ENCODE data around the gene TLK1. TPM values are rescaled to one million over a fixed set of nuclear protein-coding genes. Genes with fewer than 3 reads are reported as not detected.

Gene TLK1
- total and polyA plus RNA-seq, 4 donors: 7.7 to 19.6 (median 15.6) TPM

DNA sequence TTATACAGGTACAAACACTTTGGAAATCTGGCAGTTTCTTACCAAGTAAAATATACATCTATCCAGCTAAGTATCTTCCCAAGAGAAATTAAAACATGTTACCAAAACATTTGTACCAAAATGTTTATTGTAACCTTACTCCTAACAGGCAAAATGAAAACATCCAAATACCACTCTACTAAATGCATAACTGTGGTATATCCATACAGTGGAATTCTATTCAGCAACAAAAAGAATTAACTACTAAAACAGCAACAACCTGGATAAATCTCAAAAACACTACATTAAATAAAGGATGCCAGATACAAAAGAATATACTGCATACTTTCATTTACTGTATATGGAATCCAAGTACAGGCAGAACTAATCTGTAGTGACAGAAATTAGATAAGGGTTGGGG lies 51.1 kb downstream of the TLK1 start:
- Histone ChIP-seq H3K27me3 (ENCODE audit: control insufficient read depth in 4 of 4, insufficient read depth in 4 of 4, low read length in 3 of 4) (no peaks in the 10 kb centered on the region), H3K36me3 (ENCODE audit: control insufficient read depth in 4 of 4, insufficient read depth in 3 of 4, low read depth in 1 of 4, low read length in 3 of 4) (peaks cover 0 to 2% (median under 1%) of the 10 kb centered on the region in 4 donors), H3K4me1 (ENCODE audit: control insufficient read depth in 4 of 4, insufficient read depth in 4 of 4, low read length in 3 of 4) (peaks cover 0 to 3% (median 0%) of the 10 kb centered on the region in 4 donors), H3K27ac (ENCODE audit: low read depth in 1 of 2, low read length in 2 of 2) (no peak overlapping the region), H3K9me3 (ENCODE audit: control insufficient read depth in 4 of 4, low read length in 3 of 4) (no peaks in the 10 kb centered on the region), H3K9ac (ENCODE audit: low read depth in 1 of 2, low read length in 2 of 2) (no peak overlapping the region), H3K4me3 (ENCODE audit: low read depth in 1 of 3, low read length in 3 of 3) (no peak overlapping the region)
- TF ChIP-seq RAD21 (IDR thresholded peaks at IDR 0.05): no peak
- no peak for DNase-seq (ENCODE audit: low spot score)

DNA sequence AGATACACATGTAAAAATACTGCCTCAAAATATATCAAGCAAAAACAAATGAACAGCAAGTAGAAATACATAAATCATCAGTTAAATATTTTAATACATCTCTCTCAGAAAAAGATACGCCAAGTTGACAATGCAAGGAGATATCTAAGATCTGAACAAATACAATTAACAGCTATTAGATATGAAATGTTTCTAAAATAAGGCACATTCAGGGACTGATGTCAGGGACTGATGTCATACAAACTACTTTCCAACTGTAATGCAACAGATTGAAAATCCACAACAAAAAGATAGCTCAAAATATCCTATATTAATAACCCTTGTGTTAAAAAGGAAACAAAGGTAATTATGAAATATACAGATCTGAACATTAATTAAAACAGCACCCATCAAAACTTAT lies 51.7 kb downstream of the TLK1 start:
- Histone ChIP-seq H3K9ac (ENCODE audit: low read depth in 1 of 2, low read length in 2 of 2) (no peak overlapping the region), H3K27ac (ENCODE audit: low read depth in 1 of 2, low read length in 2 of 2) (no peak overlapping the region), H3K27me3 (ENCODE audit: control insufficient read depth in 4 of 4, insufficient read depth in 4 of 4, low read length in 3 of 4) (no peaks in the 10 kb centered on the region), H3K9me3 (ENCODE audit: control insufficient read depth in 4 of 4, low read length in 3 of 4) (no peaks in the 10 kb centered on the region), H3K4me1 (ENCODE audit: control insufficient read depth in 4 of 4, insufficient read depth in 4 of 4, low read length in 3 of 4) (peaks cover 0 to 5% (median 0%) of the 10 kb centered on the region in 4 donors), H3K4me3 (ENCODE audit: low read depth in 1 of 3, low read length in 3 of 3) (no peak overlapping the region), H3K36me3 (ENCODE audit: control insufficient read depth in 4 of 4, insufficient read depth in 3 of 4, low read depth in 1 of 4, low read length in 3 of 4) (peaks cover 0 to 2% (median under 1%) of the 10 kb centered on the region in 4 donors)
- 95% methylated on average over 1 of the region's 1 CpG for WGBS
- TF ChIP-seq NR2F2 (IDR thresholded peaks at IDR 0.05) (no peak), EGR1 (IDR thresholded peaks at IDR 0.05; ENCODE audit: low read depth in 2 of 2) (no peak), HNF4A (conservative IDR thresholded peaks at IDR 0.05) (no peak)
- DNase-seq (ENCODE audit: low spot score): no peak

DNA sequence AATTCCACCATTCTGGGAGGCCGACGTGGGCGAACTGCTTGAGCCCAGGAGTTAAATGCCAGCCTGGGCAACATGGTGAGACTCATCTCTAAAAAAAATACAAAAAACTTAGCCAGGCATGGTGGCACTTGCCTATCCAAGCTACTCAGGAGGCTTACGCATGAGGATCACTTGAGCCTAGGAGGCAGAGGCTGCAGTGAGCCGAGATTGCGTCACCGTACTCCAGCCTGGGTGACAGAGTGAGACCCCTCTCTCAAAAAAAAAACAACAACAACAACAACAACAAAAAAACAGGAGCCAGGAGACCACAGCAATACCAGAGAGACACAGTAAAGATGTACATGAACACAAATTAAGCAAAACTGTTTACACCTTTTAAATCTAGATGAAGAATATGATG lies 52.9 kb downstream of the TLK1 start:
- Histone ChIP-seq H3K9ac (ENCODE audit: low read depth in 1 of 2, low read length in 2 of 2) (no peak overlapping the region), H3K36me3 (ENCODE audit: control insufficient read depth in 4 of 4, insufficient read depth in 3 of 4, low read depth in 1 of 4, low read length in 3 of 4) (peaks cover 0 to 2% (median under 1%) of the 10 kb centered on the region in 4 donors), H3K4me3 (ENCODE audit: low read depth in 1 of 3, low read length in 3 of 3) (no peak overlapping the region), H3K27ac (ENCODE audit: low read depth in 1 of 2, low read length in 2 of 2) (no peak overlapping the region), H3K4me1 (ENCODE audit: control insufficient read depth in 4 of 4, insufficient read depth in 4 of 4, low read length in 3 of 4) (peaks cover 0 to 5% (median 0%) of the 10 kb centered on the region in 4 donors), H3K27me3 (ENCODE audit: control insufficient read depth in 4 of 4, insufficient read depth in 4 of 4, low read length in 3 of 4) (no peaks in the 10 kb centered on the region), H3K9me3 (ENCODE audit: control insufficient read depth in 4 of 4, low read length in 3 of 4) (no peaks in the 10 kb centered on the region)
- TF ChIP-seq TAF1 (conservative IDR thresholded peaks at IDR 0.05): no peak
- no peak for TF ChIP-seq YY1 (IDR thresholded peaks at IDR 0.05)
- TF ChIP-seq, protein P1, sequence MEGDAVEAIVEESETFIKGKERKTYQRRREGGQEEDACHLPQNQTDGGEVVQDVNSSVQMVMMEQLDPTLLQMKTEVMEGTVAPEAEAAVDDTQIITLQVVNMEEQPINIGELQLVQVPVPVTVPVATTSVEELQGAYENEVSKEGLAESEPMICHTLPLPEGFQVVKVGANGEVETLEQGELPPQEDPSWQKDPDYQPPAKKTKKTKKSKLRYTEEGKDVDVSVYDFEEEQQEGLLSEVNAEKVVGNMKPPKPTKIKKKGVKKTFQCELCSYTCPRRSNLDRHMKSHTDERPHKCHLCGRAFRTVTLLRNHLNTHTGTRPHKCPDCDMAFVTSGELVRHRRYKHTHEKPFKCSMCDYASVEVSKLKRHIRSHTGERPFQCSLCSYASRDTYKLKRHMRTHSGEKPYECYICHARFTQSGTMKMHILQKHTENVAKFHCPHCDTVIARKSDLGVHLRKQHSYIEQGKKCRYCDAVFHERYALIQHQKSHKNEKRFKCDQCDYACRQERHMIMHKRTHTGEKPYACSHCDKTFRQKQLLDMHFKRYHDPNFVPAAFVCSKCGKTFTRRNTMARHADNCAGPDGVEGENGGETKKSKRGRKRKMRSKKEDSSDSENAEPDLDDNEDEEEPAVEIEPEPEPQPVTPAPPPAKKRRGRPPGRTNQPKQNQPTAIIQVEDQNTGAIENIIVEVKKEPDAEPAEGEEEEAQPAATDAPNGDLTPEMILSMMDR (IDR thresholded peaks at IDR 0.05; ENCODE audit: low read depth, low read length, missing input control): no peak
- no peak for TF ChIP-seq RAD21 (IDR thresholded peaks at IDR 0.05)
- TF ChIP-seq SP1 (IDR thresholded peaks at IDR 0.05): no peak
- TF ChIP-seq HNF4G (IDR thresholded peaks at IDR 0.05): no peak
- TF ChIP-seq, protein P2, sequence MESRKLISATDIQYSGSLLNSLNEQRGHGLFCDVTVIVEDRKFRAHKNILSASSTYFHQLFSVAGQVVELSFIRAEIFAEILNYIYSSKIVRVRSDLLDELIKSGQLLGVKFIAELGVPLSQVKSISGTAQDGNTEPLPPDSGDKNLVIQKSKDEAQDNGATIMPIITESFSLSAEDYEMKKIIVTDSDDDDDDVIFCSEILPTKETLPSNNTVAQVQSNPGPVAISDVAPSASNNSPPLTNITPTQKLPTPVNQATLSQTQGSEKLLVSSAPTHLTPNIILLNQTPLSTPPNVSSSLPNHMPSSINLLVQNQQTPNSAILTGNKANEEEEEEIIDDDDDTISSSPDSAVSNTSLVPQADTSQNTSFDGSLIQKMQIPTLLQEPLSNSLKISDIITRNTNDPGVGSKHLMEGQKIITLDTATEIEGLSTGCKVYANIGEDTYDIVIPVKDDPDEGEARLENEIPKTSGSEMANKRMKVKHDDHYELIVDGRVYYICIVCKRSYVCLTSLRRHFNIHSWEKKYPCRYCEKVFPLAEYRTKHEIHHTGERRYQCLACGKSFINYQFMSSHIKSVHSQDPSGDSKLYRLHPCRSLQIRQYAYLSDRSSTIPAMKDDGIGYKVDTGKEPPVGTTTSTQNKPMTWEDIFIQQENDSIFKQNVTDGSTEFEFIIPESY (IDR thresholded peaks at IDR 0.05): no peak
- TF ChIP-seq, protein P3, sequence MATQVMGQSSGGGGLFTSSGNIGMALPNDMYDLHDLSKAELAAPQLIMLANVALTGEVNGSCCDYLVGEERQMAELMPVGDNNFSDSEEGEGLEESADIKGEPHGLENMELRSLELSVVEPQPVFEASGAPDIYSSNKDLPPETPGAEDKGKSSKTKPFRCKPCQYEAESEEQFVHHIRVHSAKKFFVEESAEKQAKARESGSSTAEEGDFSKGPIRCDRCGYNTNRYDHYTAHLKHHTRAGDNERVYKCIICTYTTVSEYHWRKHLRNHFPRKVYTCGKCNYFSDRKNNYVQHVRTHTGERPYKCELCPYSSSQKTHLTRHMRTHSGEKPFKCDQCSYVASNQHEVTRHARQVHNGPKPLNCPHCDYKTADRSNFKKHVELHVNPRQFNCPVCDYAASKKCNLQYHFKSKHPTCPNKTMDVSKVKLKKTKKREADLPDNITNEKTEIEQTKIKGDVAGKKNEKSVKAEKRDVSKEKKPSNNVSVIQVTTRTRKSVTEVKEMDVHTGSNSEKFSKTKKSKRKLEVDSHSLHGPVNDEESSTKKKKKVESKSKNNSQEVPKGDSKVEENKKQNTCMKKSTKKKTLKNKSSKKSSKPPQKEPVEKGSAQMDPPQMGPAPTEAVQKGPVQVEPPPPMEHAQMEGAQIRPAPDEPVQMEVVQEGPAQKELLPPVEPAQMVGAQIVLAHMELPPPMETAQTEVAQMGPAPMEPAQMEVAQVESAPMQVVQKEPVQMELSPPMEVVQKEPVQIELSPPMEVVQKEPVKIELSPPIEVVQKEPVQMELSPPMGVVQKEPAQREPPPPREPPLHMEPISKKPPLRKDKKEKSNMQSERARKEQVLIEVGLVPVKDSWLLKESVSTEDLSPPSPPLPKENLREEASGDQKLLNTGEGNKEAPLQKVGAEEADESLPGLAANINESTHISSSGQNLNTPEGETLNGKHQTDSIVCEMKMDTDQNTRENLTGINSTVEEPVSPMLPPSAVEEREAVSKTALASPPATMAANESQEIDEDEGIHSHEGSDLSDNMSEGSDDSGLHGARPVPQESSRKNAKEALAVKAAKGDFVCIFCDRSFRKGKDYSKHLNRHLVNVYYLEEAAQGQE (IDR thresholded peaks at IDR 0.05): no peak
- no peak for TF ChIP-seq FOXA2 (IDR thresholded peaks at IDR 0.05)
- TF ChIP-seq, protein P4, sequence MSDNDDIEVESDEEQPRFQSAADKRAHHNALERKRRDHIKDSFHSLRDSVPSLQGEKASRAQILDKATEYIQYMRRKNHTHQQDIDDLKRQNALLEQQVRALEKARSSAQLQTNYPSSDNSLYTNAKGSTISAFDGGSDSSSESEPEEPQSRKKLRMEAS (IDR thresholded peaks at IDR 0.05): no peak
- DNase-seq (ENCODE audit: low spot score): no peak
- 97% methylated on average over 7 of the region's 7 CpGs for WGBS
